ENCODE results near the gene ADAM8.

The ADAM8 gene

GRCh38 chr10:133281084-133281483, 4.4 kb upstream of the ADAM8 start:
- no peak for DNase-seq

- DNase-seq, result no peak
Measured at GRCh38 chr10:133280391-133281059, 3.9 kb upstream of the ADAM8 start.

- no peak for DNase-seq
Measured at GRCh38 chr10:133279326-133280226, 2.9 kb upstream of the ADAM8 start.

GRCh38 chr10:133278577-133279265, 2.1 kb upstream of the ADAM8 start:
- no peak for DNase-seq

- DNase-seq, result no peak
Measured at GRCh38 chr10:133277993-133278576, 1.4 kb upstream of the ADAM8 start.

GRCh38 chr10:133277277-133277992, 767 bp upstream of the ADAM8 start:
- no peak for DNase-seq

GRCh38 chr10:133276100-133276434, 601 bp downstream of the ADAM8 start:
- DNase-seq, result no peak

GRCh38 chr10:133275684-133276092, 980 bp downstream of the ADAM8 start:
- no peak for DNase-seq

- no peak for DNase-seq
Measured at GRCh38 chr10:133274751-133275683, 1.7 kb downstream of the ADAM8 start.

- no peak for DNase-seq
Measured at GRCh38 chr10:133273534-133274143, 3.0 kb downstream of the ADAM8 start.

- no peak for DNase-seq
Measured at GRCh38 chr10:133272964-133273420, 3.7 kb downstream of the ADAM8 start.

GRCh38 chr10:133272301-133272963, 4.2 kb downstream of the ADAM8 start:
- no peak for DNase-seq

GRCh38 chr10:133271521-133272300, 5.0 kb downstream of the ADAM8 start:
- DNase-seq, result no peak

- no peak for DNase-seq
Measured at GRCh38 chr10:133270773-133271297, 5.8 kb downstream of the ADAM8 start.

GRCh38 chr10:133270204-133270603, 6.5 kb downstream of the ADAM8 start:
- no peak for DNase-seq

GRCh38 chr10:133269367-133269766, 7.3 kb downstream of the ADAM8 start:
- no peak for DNase-seq

GRCh38 chr10:133268532-133268931, 8.1 kb downstream of the ADAM8 start:
- DNase-seq, result no peak

- DNase-seq, result no peak
Measured at GRCh38 chr10:133267829-133268228, 8.8 kb downstream of the ADAM8 start.

GRCh38 chr10:133267293-133267692, 9.4 kb downstream of the ADAM8 start:
- DNase-seq, result no peak

All from NCI-H1048 (cell line).